Cardiac septum (tissue), 1 donor: ENCODE measurements around the gene CDNF. TPM values are rescaled to one million over a fixed set of nuclear protein-coding genes. Genes with fewer than 3 reads are reported as not detected.
"Not testable (repeated sequence)": the region's sequence is repeated elsewhere in the genome, so short reads cannot be mapped to it uniquely, and the experiment has no call there.

Experiments used
- DNase-seq: peaks from one replicate; pipeline ENCODE4 v3.0.0-alpha.2; 2020; ENCODE audit warnings: low spot score
- intact Hi-C: fragments of 100-400 bp; cut with DNase I; formaldehyde crosslinking; loops from one replicate; pipeline ENCODE4 v1.14.0; 2022
- total RNA-seq: library from RNA; stranded (reverse); fragmentation: NEBNext Ultra II Directional; extraction: Animal tissue kit (Norgen Biotek cat#: 25700); gene quantifications from one replicate; pipeline ENCODE4 v1.2.1, GENCODE V29; 2021
- donor health status: DM: no; HTN: no; CAD: no.

Gene CDNF
- total RNA-seq, 1 donor from 2014 or later: 2.3 TPM

- no peak for DNase-seq
Measured at GRCh38 chr10:14843327-14843988, 5.6 kb upstream of the CDNF start.

DNA sequence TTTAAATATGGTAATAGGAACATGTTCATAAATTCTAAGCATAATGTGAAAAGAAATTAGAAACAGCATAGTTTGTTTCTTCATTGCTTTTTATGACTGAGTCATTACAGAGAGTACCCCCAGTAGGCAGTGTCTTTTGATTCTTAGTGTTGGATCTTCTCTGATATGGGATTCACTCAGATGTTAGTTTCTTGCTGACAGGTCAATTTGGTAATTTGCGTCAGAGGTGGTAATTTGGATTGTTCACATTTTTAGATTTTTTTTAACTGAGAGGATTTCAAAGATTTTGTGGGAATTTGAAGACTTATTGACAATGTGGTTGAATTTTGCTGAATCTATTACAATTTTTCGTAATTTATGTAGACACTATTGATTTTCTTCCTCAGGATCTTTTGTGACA lies 2.3 kb upstream of the CDNF start:
- no peak for DNase-seq
- intact Hi-C loops: no loop called here

More at GRCh38 chr10:14843327-14843988, 5.6 kb upstream of the CDNF start:
- intact Hi-C loops: no loop called here

DNA sequence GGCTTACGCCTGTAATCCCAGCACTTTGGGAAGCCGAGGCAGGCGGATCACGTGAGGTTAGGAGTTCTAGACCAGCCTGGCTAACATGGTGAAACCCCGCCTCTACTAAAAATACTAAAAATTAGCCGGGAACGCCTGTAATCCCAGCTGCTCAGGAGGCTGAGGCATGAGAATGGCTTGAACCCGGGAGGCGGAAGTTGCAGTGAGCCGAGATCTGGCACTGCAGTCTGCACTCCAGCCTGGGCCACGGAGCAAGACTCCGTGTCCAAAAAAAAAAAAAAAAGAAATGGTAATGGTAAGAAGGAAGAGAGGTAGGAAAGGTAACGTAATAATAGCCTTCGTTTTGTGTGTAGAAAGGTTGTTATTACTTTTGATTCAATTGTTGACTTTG lies 1.5 kb upstream of the CDNF start:
- intact Hi-C loops: loop anchor here (2.0 to 5.0 kb wide), 3 partner anchors 40 to 237 kb away; partner anchors contain the start of genes DCLRE1C and SUV39H2
- no peak for DNase-seq

DNA sequence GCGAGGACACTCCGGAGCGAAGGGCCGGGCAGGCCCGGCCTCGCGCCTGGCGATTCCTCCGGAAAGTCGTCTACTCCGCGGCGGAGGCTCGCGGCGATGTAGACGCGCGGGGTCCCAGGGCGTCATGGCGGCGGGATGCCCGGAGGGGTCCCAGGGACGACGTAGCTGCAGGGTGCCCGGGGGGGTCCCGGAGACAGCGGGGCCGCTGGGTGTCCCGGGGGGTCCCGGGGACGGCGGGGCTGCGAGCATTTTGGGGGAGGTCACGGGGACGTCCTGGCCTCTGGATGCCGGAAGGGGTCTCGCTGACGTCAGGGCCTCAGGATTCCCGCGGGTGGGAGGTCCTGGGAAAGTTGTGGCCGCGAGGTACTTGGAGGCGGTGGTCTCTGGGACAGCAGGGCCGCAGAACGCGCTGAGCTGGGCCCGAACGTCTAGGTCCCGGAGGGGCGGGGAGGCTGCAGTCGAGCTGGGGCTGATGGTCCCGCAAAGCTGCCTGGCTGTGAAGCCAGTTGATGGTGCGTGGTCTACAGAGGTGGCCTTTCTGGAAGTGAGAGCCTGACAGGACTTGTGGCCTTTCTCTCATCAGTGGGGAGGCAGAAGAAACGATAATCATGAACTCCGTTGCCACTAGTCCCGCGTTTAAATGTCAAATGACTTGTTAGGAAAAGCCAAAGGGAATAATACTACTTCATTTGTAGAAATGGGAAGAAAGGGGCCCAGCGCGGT lies 906 bp upstream of the CDNF start:
- intact Hi-C loops: loop anchor here (2.0 to 5.0 kb wide), 3 partner anchors 40 to 236 kb away; partner anchors contain the start of genes DCLRE1C and SUV39H2
- DNase-seq: no peak

GRCh38 chr10:14837003-14837756 lies 657 bp downstream of the CDNF start:
- intact Hi-C loops: loop anchor here (5.0 kb wide), 2 partner anchors 115 to 235 kb away; partner anchors contain the start of gene DCLRE1C

GRCh38 chr10:14836208-14836607 lies 1.6 kb downstream of the CDNF start:
- DNase-seq: no peak
- intact Hi-C loops: loop anchor here (5.0 kb wide), 2 partner anchors 116 to 234 kb away; partner anchors contain the start of gene DCLRE1C

More at GRCh38 chr10:14837003-14837756, 657 bp downstream of the CDNF start:
- DNase-seq: no peak

DNA sequence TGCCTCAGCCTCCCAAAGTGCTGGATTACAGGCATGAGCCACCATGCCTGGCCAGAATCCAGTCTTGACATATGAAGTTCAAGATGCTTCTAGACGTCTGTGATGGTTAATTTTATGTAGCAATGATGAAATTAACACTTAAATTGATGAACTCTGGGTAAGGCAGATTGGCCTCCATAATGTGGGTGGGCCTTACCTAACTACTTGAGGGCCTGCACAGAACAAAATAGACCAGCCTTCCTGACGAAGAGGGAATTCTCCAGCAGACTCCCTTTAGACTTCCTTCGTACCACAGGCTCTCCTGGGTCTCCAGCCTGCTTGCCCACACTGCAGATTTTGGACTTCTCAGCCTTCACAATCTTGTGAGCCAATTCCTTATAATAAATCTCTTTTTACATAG lies 4.7 kb downstream of the CDNF start:
- DNase-seq: no peak
- intact Hi-C loops: no loop called here

DNA sequence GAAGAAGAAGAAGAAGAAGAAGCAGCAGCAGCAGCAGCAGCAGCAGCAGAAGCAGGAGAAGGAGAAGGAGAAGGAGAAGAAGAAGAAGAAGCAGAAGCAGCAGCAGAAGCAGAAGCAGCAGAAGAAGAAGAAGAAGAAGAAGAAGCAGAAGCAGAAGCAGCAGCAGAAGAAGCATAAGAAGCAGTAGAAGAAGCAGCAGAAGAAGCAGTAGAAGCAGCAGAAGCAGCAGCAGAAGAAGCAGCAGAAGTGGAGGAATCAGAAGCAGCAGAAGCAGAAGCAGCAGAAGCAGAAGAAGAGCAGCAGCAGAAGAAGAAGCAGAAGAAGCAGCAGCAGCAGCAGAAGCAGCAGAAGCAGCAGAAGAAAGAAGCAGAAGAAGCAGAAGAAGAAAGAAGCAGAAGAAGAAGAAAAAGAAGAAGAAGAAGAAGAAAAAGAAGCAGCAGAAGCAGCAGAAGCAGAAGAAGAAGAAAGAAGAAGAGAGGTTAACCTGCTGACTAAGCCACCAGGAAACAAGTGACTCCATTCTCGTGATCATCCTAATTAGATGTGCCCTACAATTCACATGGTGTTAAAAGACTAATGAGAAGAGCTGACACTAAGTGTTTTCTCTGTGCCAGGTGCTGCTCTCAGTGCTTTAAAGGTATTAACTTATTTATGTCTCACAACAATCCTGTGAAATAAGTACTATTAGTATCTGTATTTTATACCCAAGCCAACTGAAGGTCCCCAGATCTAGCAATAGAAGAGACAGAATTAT lies 11.6 kb downstream of the CDNF start:
- intact Hi-C loops: no loop called here
- DNase-seq: no peak

DNA sequence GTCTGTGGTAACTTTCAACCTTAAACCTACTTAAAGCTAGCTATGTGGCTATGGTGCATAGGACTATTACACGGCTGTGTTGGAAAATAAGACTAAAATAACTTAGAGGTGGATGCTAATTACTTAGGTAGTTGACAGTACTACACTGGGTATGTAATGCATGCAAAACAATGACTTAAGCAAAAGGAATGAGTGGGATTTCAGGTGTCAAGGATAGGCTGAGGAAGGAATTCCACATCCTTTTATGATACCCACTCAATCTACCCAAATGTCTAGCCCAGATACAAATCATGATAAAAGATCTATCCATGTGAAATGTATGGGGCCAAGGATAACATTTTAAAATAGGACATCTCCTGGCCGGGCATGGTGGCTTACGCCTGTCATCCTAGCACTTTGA lies 13.9 kb downstream of the CDNF start:
- DNase-seq: no peak
- intact Hi-C loops: loop anchor here (5.0 kb wide), 2 partner anchors 287 to 327 kb away; no protein-coding TSS in a partner anchor

DNA sequence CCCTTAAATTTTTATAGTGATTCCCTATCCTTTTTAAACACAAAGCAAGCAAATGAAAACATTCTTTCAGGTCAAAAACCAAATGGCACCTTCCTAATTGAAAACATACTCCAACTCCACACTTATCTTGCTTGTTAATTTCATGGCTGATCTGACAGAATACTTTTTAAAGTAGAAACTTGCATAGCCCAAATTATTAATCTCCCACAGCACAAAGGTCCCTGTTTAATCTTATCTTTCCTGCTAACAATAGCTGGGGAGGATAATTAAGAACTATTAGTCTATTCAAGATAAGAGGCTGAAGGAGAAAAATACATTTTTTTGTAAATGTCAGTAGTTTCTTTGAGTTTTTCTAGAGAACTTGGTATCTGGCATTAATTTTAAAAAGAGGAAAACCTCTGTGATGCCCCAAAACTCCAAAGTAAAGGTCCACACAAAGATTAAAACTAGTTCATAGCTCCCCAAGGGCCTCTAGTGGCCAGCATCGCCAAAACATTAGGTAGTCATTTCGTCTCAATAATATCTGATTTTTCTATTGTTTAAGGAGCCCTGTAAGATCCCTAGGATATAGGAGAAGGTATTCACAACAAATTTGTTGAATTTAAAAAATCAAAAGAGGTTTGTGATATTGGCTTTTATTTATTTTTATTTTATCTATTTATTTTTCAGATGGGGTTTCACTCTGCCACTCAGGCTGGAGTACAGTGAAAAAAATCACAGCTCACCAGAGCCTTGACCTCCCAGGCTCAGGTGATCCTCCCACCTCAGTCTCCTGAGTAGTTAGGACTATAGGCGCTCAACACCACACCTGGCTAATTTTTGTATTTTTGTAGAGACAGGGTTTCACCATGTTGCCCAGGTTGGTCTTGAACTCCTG lies 14.7 kb downstream of the CDNF start:
- intact Hi-C loops: loop anchor here (5.0 kb wide), 2 partner anchors 286 to 326 kb away; no protein-coding TSS in a partner anchor
- DNase-seq: no peak

GRCh38 chr10:14821635-14822375 lies 16.0 kb downstream of the CDNF start:
- intact Hi-C loops: loop anchor here (5.0 kb wide), 2 partner anchors 285 to 325 kb away; no protein-coding TSS in a partner anchor
- DNase-seq: no peak

GRCh38 chr10:14820775-14821154 lies 17.1 kb downstream of the CDNF start:
- no peak for DNase-seq
- intact Hi-C loops: loop anchor here (5.0 kb wide), 2 partner anchors 283 to 323 kb away; no protein-coding TSS in a partner anchor

GRCh38 chr10:14820010-14820774 lies 17.6 kb downstream of the CDNF start:
- DNase-seq: no peak
- intact Hi-C loops: loop anchor here (5.0 kb wide), 2 partner anchors 283 to 323 kb away; no protein-coding TSS in a partner anchor

DNA sequence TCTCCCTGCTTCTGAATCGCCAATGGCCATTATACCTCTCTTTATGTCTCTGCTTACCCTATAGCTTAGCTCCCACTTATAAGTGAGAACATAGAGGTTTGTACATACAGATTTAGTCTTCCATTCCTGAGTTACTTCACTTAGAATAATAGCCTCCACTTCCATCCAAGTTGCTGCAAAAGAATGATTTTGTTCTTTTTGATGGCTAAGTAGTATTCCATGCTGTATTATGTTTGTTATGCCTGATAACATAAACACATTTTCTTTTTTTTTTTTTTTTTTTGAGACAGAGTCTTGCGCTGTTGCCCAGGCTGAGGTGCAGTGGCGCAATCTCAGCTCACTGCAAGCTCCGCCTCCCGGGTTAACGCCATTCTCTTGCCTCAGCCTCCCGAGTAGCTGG lies 21.1 kb downstream of the CDNF start:
- intact Hi-C loops, DNase-seq: not testable (repeated sequence)

GRCh38 chr10:14815681-14816080 lies 22.2 kb downstream of the CDNF start:
- DNase-seq: no peak
- intact Hi-C loops: no loop called here

- intact Hi-C loops: loop anchor here (5.0 kb wide), 1 partner anchor 155 kb away; no protein-coding TSS in a partner anchor
Measured at GRCh38 chr10:14812271-14812670, 25.6 kb downstream of the CDNF start.

More at GRCh38 chr10:14812271-14812670, 25.6 kb downstream of the CDNF start:
- DNase-seq: no peak
